Activated CD8-positive, alpha-beta T cell treated with anti-CD3 and anti-CD28 coated beads for 36 hours (primary cell): ENCODE measurements around the gene ANKS1B. TPM values are rescaled to one million over a fixed set of nuclear protein-coding genes. Genes with fewer than 3 reads are reported as not detected.

Experiments
- ATAC-seq: fragments of 200-7000 bp; cut with Tn5 transposase; one replicate; pipeline ENCODE4 v1.10.0; 2021; ENCODE audit warnings: mild to moderate bottlenecking, moderate library complexity
- CTCF ChIA-PET: fragments of 350-600 bp; sonication (Branson Sonifier 250); formaldehyde crosslinking; loops from one replicate; lab custom pipeline; 2021; ENCODE audit warnings: antibody characterized with exemption; lab: Charles Lee
- POLR2A ChIA-PET: fragments of 350-600 bp; sonication (Branson Sonifier 250); formaldehyde crosslinking; loops from one replicate; lab custom pipeline; 2021; ENCODE audit warnings: antibody characterized with exemption; lab: Charles Lee
- DNase-seq: peaks from one replicate; pipeline ENCODE4 v3.0.0-alpha.2; 2020
- H3K27ac Mint-ChIP-seq: one replicate; pipeline ENCODE4 v1.8.0; 2021; ENCODE audit warnings: mild to moderate bottlenecking, mixed read lengths
- H3K27me3 Mint-ChIP-seq: one replicate; pipeline ENCODE4 v1.8.0; 2021; ENCODE audit warnings: mixed read lengths
- H3K36me3 Mint-ChIP-seq: one replicate; pipeline ENCODE4 v1.8.0; 2021; ENCODE audit warnings: low read depth, mixed read lengths
- H3K4me1 Mint-ChIP-seq: one replicate; pipeline ENCODE4 v1.8.0; 2021; ENCODE audit warnings: low read depth, mixed read lengths
- H3K4me3 Mint-ChIP-seq: one replicate; pipeline ENCODE4 v1.8.0; 2021; ENCODE audit warnings: mild to moderate bottlenecking, moderate library complexity, mixed read lengths
- H3K9me3 Mint-ChIP-seq: one replicate; pipeline ENCODE4 v1.8.0; 2021; ENCODE audit warnings: mixed read lengths
- intact Hi-C: fragments of 100-400 bp; cut with micrococcal nuclease; formaldehyde crosslinking; loops from one replicate; pipeline ENCODE4 v1.10.0; 2022
- total RNA-seq, 2 experiments: library from RNA; stranded (reverse); gene quantifications; one replicate each; pipeline ENCODE4 v1.2.3, GENCODE V29; 2021
- TF ChIP-seq, protein P1 (sequence below): fragments of 200-600 bp; IDR thresholded peaks from one replicate; pipeline ENCODE4 v1.8.0; 2022; ENCODE audit warnings: antibody characterized with exemption, mild to moderate bottlenecking

The ANKS1B gene
- total RNA-seq, 2 experiments from 2014 or later, result 0.54 TPM; not detected in 1

DNA sequence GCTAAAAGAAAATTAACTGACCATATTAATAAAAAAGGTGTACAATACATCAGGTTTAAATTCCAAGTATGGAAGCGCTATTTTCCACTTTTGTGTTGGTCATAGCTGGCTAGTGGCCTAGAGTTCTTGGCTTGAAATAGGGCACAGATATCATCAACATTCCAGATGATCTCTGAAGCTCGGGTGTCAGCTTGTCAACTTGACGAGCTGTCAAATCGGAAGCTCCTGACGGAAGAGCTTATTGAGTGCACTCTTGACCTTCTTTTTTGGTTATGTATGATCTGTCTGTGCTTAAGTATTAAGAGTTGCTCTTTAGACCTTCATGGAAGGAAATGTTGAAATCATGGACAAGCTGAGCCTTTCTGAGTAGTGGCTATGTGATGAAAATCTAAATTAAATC, 1161.7 kb downstream of the ANKS1B start:
- TF ChIP-seq, protein P1, sequence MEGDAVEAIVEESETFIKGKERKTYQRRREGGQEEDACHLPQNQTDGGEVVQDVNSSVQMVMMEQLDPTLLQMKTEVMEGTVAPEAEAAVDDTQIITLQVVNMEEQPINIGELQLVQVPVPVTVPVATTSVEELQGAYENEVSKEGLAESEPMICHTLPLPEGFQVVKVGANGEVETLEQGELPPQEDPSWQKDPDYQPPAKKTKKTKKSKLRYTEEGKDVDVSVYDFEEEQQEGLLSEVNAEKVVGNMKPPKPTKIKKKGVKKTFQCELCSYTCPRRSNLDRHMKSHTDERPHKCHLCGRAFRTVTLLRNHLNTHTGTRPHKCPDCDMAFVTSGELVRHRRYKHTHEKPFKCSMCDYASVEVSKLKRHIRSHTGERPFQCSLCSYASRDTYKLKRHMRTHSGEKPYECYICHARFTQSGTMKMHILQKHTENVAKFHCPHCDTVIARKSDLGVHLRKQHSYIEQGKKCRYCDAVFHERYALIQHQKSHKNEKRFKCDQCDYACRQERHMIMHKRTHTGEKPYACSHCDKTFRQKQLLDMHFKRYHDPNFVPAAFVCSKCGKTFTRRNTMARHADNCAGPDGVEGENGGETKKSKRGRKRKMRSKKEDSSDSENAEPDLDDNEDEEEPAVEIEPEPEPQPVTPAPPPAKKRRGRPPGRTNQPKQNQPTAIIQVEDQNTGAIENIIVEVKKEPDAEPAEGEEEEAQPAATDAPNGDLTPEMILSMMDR, result no peak
- ChIA-PET POLR2A (no interaction called here), CTCF (no interaction called here)
- DNase-seq, result no peak
- no peaks in the 10 kb centered on the region for H3K9me3 Mint-ChIP-seq
- no peaks in the 10 kb centered on the region for H3K36me3 Mint-ChIP-seq
- no peak overlapping the region for H3K27ac Mint-ChIP-seq
- H3K27me3 Mint-ChIP-seq, result peaks cover 15% of the 10 kb centered on the region
- H3K4me1 Mint-ChIP-seq, result no peaks in the 10 kb centered on the region
- ATAC-seq, result no peak
- intact Hi-C loops, result no loop called here
- no peak overlapping the region for H3K4me3 Mint-ChIP-seq

DNA sequence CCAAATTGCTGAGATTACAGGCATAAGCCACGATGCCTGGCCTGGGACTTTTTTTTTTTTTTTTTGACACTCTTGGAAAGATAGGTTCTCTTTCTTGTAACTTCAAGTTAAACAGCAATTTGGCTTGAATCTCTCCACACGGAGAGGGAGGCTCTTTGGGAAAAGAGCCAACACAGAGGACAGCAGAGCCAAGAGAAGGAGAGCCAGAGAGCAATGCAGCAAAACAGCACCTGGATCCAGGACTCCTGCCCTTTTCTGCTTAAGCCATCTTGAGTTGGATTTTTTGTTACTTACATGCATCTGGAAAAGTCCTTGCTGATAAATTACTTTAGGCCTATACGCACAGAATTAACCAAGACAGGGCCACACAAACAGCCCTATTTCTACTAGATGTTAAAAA, 1162.9 kb downstream of the ANKS1B start:
- no peak overlapping the region for H3K4me3 Mint-ChIP-seq
- intact Hi-C loops, result no loop called here
- POLR2A ChIA-PET, result no interaction called here
- H3K36me3 Mint-ChIP-seq, result no peaks in the 10 kb centered on the region
- H3K27me3 Mint-ChIP-seq, result peaks cover 20% of the 10 kb centered on the region
- no peak overlapping the region for H3K27ac Mint-ChIP-seq
- no peaks in the 10 kb centered on the region for H3K9me3 Mint-ChIP-seq
- no peak for ATAC-seq
- H3K4me1 Mint-ChIP-seq, result no peaks in the 10 kb centered on the region
- CTCF ChIA-PET, result no interaction called here
- TF ChIP-seq, protein P1, result no peak
- no peak for DNase-seq

DNA sequence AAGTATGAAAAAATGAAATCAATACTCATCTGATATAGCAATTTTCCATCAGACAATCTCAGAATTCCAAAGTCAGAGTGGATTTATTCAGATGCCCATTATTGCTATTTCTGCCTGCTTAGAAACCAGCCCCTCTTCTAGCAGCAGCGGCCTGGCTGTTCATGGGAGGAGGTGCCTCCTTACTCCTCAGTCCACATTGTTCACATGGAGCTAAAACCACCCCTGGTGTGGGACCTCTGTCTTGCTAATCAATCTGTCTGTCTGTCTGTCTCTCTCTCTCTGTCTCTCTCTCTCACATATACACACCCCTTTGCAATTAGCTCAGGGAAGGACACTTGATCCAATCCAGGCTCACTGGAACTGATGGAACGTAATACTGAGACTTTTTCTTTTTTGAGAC, 1163.5 kb downstream of the ANKS1B start:
- H3K27ac Mint-ChIP-seq, result no peak overlapping the region
- no peaks in the 10 kb centered on the region for H3K4me1 Mint-ChIP-seq
- no peaks in the 10 kb centered on the region for H3K9me3 Mint-ChIP-seq
- peaks cover 20% of the 10 kb centered on the region for H3K27me3 Mint-ChIP-seq
- no peak overlapping the region for H3K4me3 Mint-ChIP-seq
- intact Hi-C loops, result no loop called here
- ChIA-PET CTCF (interaction anchor here (1.1 kb wide), 1 partner anchor 13 kb away, joined by 3 read pairs; no protein-coding TSS in a partner anchor), POLR2A (no interaction called here)
- TF ChIP-seq, protein P1, result no peak
- DNase-seq, result no peak
- H3K36me3 Mint-ChIP-seq, result no peaks in the 10 kb centered on the region
- ATAC-seq, result no peak

DNA sequence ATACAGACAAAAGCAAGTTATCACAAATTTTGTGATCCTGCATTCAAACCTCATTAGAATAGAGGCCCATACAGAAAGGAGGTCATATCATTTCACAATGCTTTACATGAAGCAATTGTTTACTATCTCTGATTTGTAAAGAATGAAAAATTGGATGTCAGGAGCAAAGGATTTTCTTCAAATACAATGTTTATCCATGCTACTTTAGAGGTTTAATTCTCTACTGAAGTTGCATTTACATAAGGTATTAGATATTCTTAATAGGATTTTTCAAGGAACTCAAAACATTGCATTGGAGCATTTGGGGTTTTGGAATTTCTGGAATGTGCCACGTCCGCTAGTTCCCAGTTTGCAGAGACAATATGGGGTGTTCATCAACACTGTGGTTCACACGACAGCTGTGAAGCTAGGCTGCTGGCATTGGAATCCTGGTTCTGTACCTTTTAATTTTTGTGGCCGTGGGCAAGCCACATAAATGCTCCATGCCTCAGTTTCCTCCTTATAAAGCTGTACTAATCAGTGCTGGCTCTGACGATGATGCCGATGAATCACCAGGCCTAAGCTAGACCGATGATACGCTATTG, 1164.8 kb downstream of the ANKS1B start:
- ChIA-PET CTCF (interaction anchor here (1.1 kb wide), 1 partner anchor 14 kb away, joined by 3 read pairs; no protein-coding TSS in a partner anchor), POLR2A (no interaction called here)
- Mint-ChIP-seq H3K9me3 (no peaks in the 10 kb centered on the region), H3K36me3 (no peaks in the 10 kb centered on the region), H3K4me1 (no peaks in the 10 kb centered on the region), H3K4me3 (no peak overlapping the region), H3K27me3 (peaks cover 22% of the 10 kb centered on the region), H3K27ac (no peak overlapping the region)
- ATAC-seq (no peak), DNase-seq (no peak)
- TF ChIP-seq, protein P1, result no peak
- intact Hi-C loops, result no loop called here

DNA sequence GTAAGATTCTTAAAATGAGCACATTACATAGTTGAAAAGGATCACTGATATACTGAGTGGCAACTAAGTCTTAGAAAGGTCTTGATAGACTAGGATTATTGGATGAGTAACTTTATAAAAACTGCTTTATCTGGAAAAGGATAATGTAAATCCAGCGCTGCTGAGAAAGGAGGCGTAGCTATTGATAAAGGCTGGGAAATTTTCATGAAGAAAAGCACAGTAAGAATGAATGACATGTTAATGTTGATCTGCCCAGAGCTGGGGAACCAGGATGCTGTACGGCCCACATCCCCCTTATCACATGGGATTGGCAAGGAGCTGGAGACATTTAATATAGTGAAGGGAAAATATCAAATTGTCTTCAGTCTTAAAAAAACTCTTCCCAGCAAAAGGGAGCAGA, 1165.7 kb downstream of the ANKS1B start:
- H3K4me1 Mint-ChIP-seq, result no peaks in the 10 kb centered on the region
- no peak overlapping the region for H3K27ac Mint-ChIP-seq
- intact Hi-C loops, result no loop called here
- CTCF ChIA-PET, result no interaction called here
- no peaks in the 10 kb centered on the region for H3K36me3 Mint-ChIP-seq
- H3K4me3 Mint-ChIP-seq, result no peak overlapping the region
- no peak for ATAC-seq
- TF ChIP-seq, protein P1, result no peak
- no peaks in the 10 kb centered on the region for H3K9me3 Mint-ChIP-seq
- POLR2A ChIA-PET, result no interaction called here
- H3K27me3 Mint-ChIP-seq, result peaks cover 23% of the 10 kb centered on the region
- no peak for DNase-seq
